Stomach (tissue), 9 donors: ENCODE data around the gene MLLT10. TPM values are rescaled to one million over a fixed set of nuclear protein-coding genes. Genes with fewer than 3 reads are reported as not detected.
A peak's percentile ranks its signal among the peaks of the same experiment; 100 is the strongest.

Experiments
- DNase-seq, 2 donors: peaks; one replicate each; pipeline versions ENCODE4 v3.0.0 to v3.0.0-alpha.2; 2013 to 2019
- H3K27ac ChIP-seq, 5 donors: fragments of 200-600 bp in 4 of 5; sonication (generic) in 4 of 5; one replicate each; pipeline ENCODE4 v1.5.1; 2013 to 2019; ENCODE audit warnings: mild to moderate bottlenecking in 1 of 5, moderate library complexity in 1 of 5
- H3K27me3 ChIP-seq, 3 donors: fragments of 200-600 bp; sonication (generic); one replicate each; pipeline ENCODE4 v1.5.1; 2017 to 2019; ENCODE audit warnings: mixed run types in 1 of 3
- H3K36me3 ChIP-seq, 4 donors: fragments of 200-600 bp; sonication (generic); 1 replicate in 3 of 4; 2 replicates in 1 of 4; pipeline ENCODE4 v1.5.1; 2016 to 2019
- H3K4me1 ChIP-seq, 4 donors: fragments of 200-600 bp; sonication (generic); one replicate each; pipeline ENCODE4 v1.5.1; 2016 to 2019
- H3K4me3 ChIP-seq, 4 donors: fragments of 200-600 bp; sonication (generic) in 3 of 4; one replicate each; pipeline ENCODE4 v1.5.1; 2016 to 2019; ENCODE audit warnings: mild to moderate bottlenecking in 1 of 4
- H3K9me3 ChIP-seq, 4 donors: fragments of 200-600 bp; sonication (generic); one replicate each; pipeline ENCODE4 v1.5.1; 2016 to 2019
- EP300 ChIP-seq: sonication (generic); formaldehyde crosslinking; IDR thresholded peaks from one replicate; pipeline ENCODE4 v1.6.1; 2017; ENCODE audit warnings: antibody characterized with exemption
- POLR2A ChIP-seq, 4 donors: fragments of 450-650 bp; IDR thresholded peaks; one replicate each; pipeline ENCODE4 v1.6.1; 2016; ENCODE audit warnings: antibody characterized with exemption in 4 of 4, control low read depth in 2 of 4, mild to moderate bottlenecking in 1 of 4, moderate library complexity in 1 of 4
- POLR2AphosphoS5 ChIP-seq, 3 donors: sonication (generic); formaldehyde crosslinking; IDR thresholded peaks; one replicate each; pipeline ENCODE4 v1.6.1; 2016; ENCODE audit warnings: antibody characterized with exemption in 3 of 3
- WGBS, 5 donors: extraction: QIAGEN DNeasy Blood & Tissue Kit in 3 of 5; methylation state at CpG; one replicate each; pipeline versions ENCODE4 v1.1.5 to v1.1.7; 2013 to 2018; 5-methylcytosine and 5-hydroxymethylcytosine counted together
- intact Hi-C: fragments of 100-400 bp; cut with DNase I; formaldehyde crosslinking; loops from one replicate; pipeline ENCODE4 v1.15.1; 2023; ENCODE audit warnings: low total_unique reads
- polyA plus RNA-seq, 3 donors: library from polyadenylated mRNA; stranded (reverse); fragments of 200-250 nt; gene quantifications; one replicate each; pipeline ENCODE4 v1.2.3, GENCODE V29; 2013
- total RNA-seq, 5 donors: library from RNA; depleted of rRNA; stranded (reverse); fragments of >200 nt; gene quantifications; one replicate each; pipeline versions ENCODE4 v1.1.0 to v1.2.3, GENCODE V29; 2014 to 2016
- TF ChIP-seq, protein P1 (sequence below), 7 experiments: fragments of 450-650 bp in 4 of 7; fragments of 200-600 bp in 3 of 7; sonication (generic) in 3 of 7; IDR thresholded peaks; one replicate each; pipeline ENCODE4 v1.5.1; 2016 to 2019; ENCODE audit warnings: antibody characterized with exemption in 7 of 7, control low read depth in 2 of 7, mild to moderate bottlenecking in 1 of 7
- donor health status: healthy with polysubstance abuse.
- donor health status: Bipolar disorder and iron deficiency.
- donor health status: healthy.

The MLLT10 gene
- total and polyA plus RNA-seq, 8 donors: 12.8 to 76.9 (median 23.8) TPM

GRCh38 chr10:21524526-21525366 is 9.3 kb upstream of the MLLT10 start:
- WGBS, 5 donors: 9 to 12% (median 11%) methylated on average over 23 of the region's 23 CpGs
- H3K4me3 ChIP-seq: peak overlapping the region; percentile 57 to 78 (median 70)
- no peaks in the 10 kb centered on the region for H3K9me3 ChIP-seq
- intact Hi-C loops: no loop called here
- TF ChIP-seq POLR2A (IDR thresholded peaks at IDR 0.05) (no peak), EP300 (no peak)
- H3K36me3 ChIP-seq: no peaks in the 10 kb centered on the region
- H3K27ac ChIP-seq: peak overlapping the region; percentile 91 to 98 (median 96)
- peak in 1 of 2 donors; percentile 74 for DNase-seq
- peaks cover 15 to 64% (median 34%) of the 10 kb centered on the region in 4 donors for H3K4me1 ChIP-seq
- peaks cover 0 to 39% (median 26%) of the 10 kb centered on the region in 3 donors for H3K27me3 ChIP-seq

DNA sequence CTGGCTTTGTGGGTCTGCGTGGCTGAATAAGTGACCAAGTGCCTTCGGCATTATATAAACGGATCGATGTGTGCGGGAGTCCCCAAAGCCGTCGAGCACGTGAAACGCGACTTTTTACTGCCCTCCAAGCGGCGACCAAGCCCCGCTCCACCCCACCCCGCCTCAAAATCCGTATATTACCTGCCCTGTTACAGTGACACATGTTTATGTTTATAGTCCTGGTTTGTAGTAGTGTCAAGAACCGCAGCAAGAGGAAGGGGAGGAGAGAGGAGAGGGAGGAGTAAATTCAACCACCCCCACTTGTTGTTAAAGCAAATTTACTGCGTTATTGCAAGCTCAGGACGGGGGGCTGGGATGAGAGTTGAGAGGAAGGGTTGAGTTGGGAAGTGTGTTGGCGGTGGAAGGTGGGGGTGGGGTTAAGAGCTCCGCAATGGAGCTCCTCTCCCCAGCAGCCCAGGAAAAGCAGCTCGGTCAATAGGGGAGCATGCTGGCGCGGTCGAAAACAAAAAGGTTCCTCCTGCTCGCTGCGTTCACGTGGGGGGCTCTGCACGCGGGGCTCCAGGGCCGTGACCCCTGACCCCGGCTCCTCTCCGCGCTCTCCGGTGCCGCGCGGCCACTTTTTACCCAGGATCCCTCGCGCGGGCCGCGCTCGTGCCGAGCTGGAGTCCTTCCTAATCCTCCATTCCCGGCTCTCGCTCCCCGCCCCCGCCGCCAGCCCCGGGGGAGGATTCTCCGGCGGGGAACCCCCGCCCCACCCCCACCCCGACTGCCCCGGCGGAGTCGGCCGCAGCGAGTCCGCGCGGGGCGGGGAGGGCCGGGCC is 8.5 kb upstream of the MLLT10 start, which contains the start of gene SKIDA1:
Gene SKIDA1 (minus strand): TSS at position 316 of the 821 bp plus-strand sequence. CDS start 7,860 bp downstream, outside the sequence.
- 1 to 2% (median 1%) methylated on average over 26 to 64 of the region's 64 CpGs for WGBS, 5 donors
- TF ChIP-seq POLR2AphosphoS5 (IDR thresholded peaks at IDR 0.05): peak in 1 of 3 donors; percentile 65
- TF ChIP-seq POLR2A (IDR thresholded peaks at IDR 0.05): no peak
- no peak for TF ChIP-seq EP300
- TF ChIP-seq, protein P1, sequence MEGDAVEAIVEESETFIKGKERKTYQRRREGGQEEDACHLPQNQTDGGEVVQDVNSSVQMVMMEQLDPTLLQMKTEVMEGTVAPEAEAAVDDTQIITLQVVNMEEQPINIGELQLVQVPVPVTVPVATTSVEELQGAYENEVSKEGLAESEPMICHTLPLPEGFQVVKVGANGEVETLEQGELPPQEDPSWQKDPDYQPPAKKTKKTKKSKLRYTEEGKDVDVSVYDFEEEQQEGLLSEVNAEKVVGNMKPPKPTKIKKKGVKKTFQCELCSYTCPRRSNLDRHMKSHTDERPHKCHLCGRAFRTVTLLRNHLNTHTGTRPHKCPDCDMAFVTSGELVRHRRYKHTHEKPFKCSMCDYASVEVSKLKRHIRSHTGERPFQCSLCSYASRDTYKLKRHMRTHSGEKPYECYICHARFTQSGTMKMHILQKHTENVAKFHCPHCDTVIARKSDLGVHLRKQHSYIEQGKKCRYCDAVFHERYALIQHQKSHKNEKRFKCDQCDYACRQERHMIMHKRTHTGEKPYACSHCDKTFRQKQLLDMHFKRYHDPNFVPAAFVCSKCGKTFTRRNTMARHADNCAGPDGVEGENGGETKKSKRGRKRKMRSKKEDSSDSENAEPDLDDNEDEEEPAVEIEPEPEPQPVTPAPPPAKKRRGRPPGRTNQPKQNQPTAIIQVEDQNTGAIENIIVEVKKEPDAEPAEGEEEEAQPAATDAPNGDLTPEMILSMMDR (IDR thresholded peaks at IDR 0.05): no peak
- peak; percentile 69 to 96 for DNase-seq
- Histone ChIP-seq H3K9me3 (no peaks in the 10 kb centered on the region), H3K36me3 (no peaks in the 10 kb centered on the region), H3K27ac (peak within 1 kb of the TSS; percentile 91 to 98 (median 96)), H3K4me3 (peak within 1 kb of the TSS; percentile 57 to 78 (median 70)), H3K27me3 (peaks cover 0 to 31% (median 17%) of the 10 kb centered on the region in 3 donors), H3K4me1 (peaks cover 15 to 57% (median 30%) of the 10 kb centered on the region in 4 donors)
- intact Hi-C loops: no loop called here

- WGBS, 5 donors: 0 to 1% (median 1%) methylated on average over 38 to 51 of the region's 56 CpGs
- Histone ChIP-seq H3K4me3 (peak overlapping the region; percentile 57 to 78 (median 70)), H3K4me1 (peaks cover 15 to 55% (median 28%) of the 10 kb centered on the region in 4 donors), H3K27me3 (peaks cover 0 to 27% (median 10%) of the 10 kb centered on the region in 3 donors), H3K27ac (peak overlapping the region; percentile 91 to 98 (median 96)), H3K36me3 (no peaks in the 10 kb centered on the region), H3K9me3 (no peaks in the 10 kb centered on the region)
- TF ChIP-seq POLR2A (IDR thresholded peaks at IDR 0.05) (no peak), POLR2AphosphoS5 (IDR thresholded peaks at IDR 0.05) (peak in 2 of 3 donors; percentile 9 to 24), EP300 (no peak)
- intact Hi-C loops: no loop called here
- peak; percentile 53 to 94 for DNase-seq
Observed at GRCh38 chr10:21526188-21526859, 7.7 kb upstream of the MLLT10 start.

DNA sequence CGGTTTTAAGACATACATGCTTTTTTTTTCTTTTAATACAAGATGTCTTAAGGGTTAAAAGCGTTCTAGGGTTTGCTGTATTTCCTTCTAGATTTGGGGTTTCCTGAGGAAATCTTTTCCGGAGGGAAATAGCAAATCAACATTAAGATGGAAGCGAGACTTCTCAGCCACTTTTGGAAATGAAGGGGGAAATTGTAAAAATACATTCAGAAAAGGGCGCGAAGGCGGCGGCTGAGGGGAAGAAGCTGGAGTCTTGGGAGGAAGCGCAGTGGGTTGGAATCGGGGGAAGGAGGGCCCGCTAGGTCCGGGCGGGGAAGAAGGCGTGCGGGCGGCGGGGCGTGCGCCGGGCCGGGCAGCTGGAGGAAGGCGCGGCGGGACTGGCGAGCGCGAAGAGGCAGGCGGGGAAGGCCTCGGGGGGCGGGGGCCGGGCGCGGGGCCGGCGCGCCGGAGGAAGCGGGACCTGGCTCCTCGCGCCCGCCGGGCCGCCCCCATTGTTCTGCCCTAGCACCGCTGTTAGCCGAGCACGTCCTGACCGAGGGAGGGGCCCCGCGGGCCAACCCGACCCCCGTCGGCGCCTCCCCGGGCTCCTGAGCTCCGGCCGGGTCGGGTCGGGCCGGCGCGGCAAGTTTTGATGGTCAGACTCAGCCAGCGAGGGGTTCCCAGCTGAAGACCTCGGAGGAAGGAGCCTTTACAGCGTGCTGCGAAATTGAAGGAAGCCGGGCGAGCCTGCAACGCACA is 7.0 kb upstream of the MLLT10 start:
- Histone ChIP-seq H3K36me3 (no peaks in the 10 kb centered on the region), H3K27ac (peak overlapping the region; percentile 91 to 98 (median 96)), H3K27me3 (peaks cover 0 to 26% (median 10%) of the 10 kb centered on the region in 3 donors), H3K9me3 (no peaks in the 10 kb centered on the region), H3K4me3 (peak overlapping the region; percentile 57 to 78 (median 70)), H3K4me1 (peaks cover 15 to 52% (median 28%) of the 10 kb centered on the region in 4 donors)
- no peak for TF ChIP-seq POLR2A (IDR thresholded peaks at IDR 0.05)
- TF ChIP-seq POLR2AphosphoS5 (IDR thresholded peaks at IDR 0.05): peak in 1 of 3 donors; percentile 8
- TF ChIP-seq, protein P1 (IDR thresholded peaks at IDR 0.05): no peak
- TF ChIP-seq EP300: no peak
- intact Hi-C loops: no loop called here
- DNase-seq: peak; percentile 54 to 88
- 1 to 4% (median 2%) methylated on average over 39 to 68 of the region's 68 CpGs for WGBS, 5 donors
